ENCODE measurements around the gene PRKN. TPM values are rescaled to one million over a fixed set of nuclear protein-coding genes. Genes with fewer than 3 reads are reported as not detected.
"Not testable (repeated sequence)": the region's sequence is repeated elsewhere in the genome, so short reads cannot be mapped to it uniquely, and the experiment has no call there.

Gene PRKN
- total RNA-seq, 4 donors from 2014 or later, result 4.4 to 669 (median 10.5) TPM

GRCh38 chr6:161344626-161345025 is 1382.9 kb downstream of the PRKN start:
- Histone ChIP-seq H3K27me3 (no peaks in the 10 kb centered on the region), H3K36me3 (no peaks in the 10 kb centered on the region), H3K9me3 (no peaks in the 10 kb centered on the region), H3K4me3 (no peak overlapping the region), H3K4me1 (no peaks in the 10 kb centered on the region), H3K27ac (no peak overlapping the region)
- DNase-seq, result peak in 1 of 3 donors; percentile 58
- no peak for TF ChIP-seq CTCF (IDR thresholded peaks at IDR 0.05)
- TF ChIP-seq POLR2A (IDR thresholded peaks at IDR 0.05), result no peak

GRCh38 chr6:161342039-161342438 is 1385.5 kb downstream of the PRKN start:
- H3K27ac ChIP-seq, result no peak overlapping the region
- H3K4me1 ChIP-seq, result no peaks in the 10 kb centered on the region
- no peaks in the 10 kb centered on the region for H3K9me3 ChIP-seq
- no peak overlapping the region for H3K4me3 ChIP-seq
- no peak for TF ChIP-seq CTCF (IDR thresholded peaks at IDR 0.05)
- TF ChIP-seq POLR2A (IDR thresholded peaks at IDR 0.05), result no peak
- no peak for DNase-seq
- no peaks in the 10 kb centered on the region for H3K36me3 ChIP-seq
- no peaks in the 10 kb centered on the region for H3K27me3 ChIP-seq

GRCh38 chr6:161341638-161342037 is 1385.9 kb downstream of the PRKN start:
- no peaks in the 10 kb centered on the region for H3K4me1 ChIP-seq
- no peaks in the 10 kb centered on the region for H3K9me3 ChIP-seq
- no peaks in the 10 kb centered on the region for H3K27me3 ChIP-seq
- TF ChIP-seq POLR2A (IDR thresholded peaks at IDR 0.05) (no peak), CTCF (IDR thresholded peaks at IDR 0.05) (no peak)
- no peak overlapping the region for H3K4me3 ChIP-seq
- no peaks in the 10 kb centered on the region for H3K36me3 ChIP-seq
- no peak overlapping the region for H3K27ac ChIP-seq
- no peak for DNase-seq

- Histone ChIP-seq H3K9me3 (no peaks in the 10 kb centered on the region), H3K4me3 (no peak overlapping the region), H3K4me1 (no peaks in the 10 kb centered on the region), H3K27me3 (no peaks in the 10 kb centered on the region), H3K36me3 (no peaks in the 10 kb centered on the region), H3K27ac (no peak overlapping the region)
- TF ChIP-seq POLR2A (IDR thresholded peaks at IDR 0.05) (no peak), CTCF (IDR thresholded peaks at IDR 0.05) (no peak)
- no peak for DNase-seq
Measured at GRCh38 chr6:161338015-161338414, 1389.6 kb downstream of the PRKN start.

- Histone ChIP-seq H3K36me3 (no peaks in the 10 kb centered on the region), H3K4me3 (no peak overlapping the region), H3K9me3 (no peaks in the 10 kb centered on the region), H3K4me1 (no peaks in the 10 kb centered on the region), H3K27ac (no peak overlapping the region), H3K27me3 (no peaks in the 10 kb centered on the region)
- no peak for DNase-seq
- TF ChIP-seq POLR2A (IDR thresholded peaks at IDR 0.05) (no peak), CTCF (IDR thresholded peaks at IDR 0.05) (no peak)
Measured at GRCh38 chr6:161336479-161336878, 1391.1 kb downstream of the PRKN start.

GRCh38 chr6:161333410-161333809 is 1394.2 kb downstream of the PRKN start:
- DNase-seq, result no peak
- Histone ChIP-seq H3K27ac (no peak overlapping the region), H3K4me1 (no peaks in the 10 kb centered on the region), H3K27me3 (no peaks in the 10 kb centered on the region), H3K9me3 (no peaks in the 10 kb centered on the region), H3K4me3 (no peak overlapping the region), H3K36me3 (no peaks in the 10 kb centered on the region)
- no peak for TF ChIP-seq CTCF (IDR thresholded peaks at IDR 0.05)
- TF ChIP-seq POLR2A (IDR thresholded peaks at IDR 0.05), result no peak

- H3K27me3 ChIP-seq, H3K9me3 ChIP-seq, H3K36me3 ChIP-seq, DNase-seq, H3K27ac ChIP-seq, H3K4me3 ChIP-seq, H3K4me1 ChIP-seq: not testable (repeated sequence)
Measured at GRCh38 chr6:161331402-161332081, 1396.0 kb downstream of the PRKN start.
